GM19397 (cell line): Measurements from ENCODE around the gene GRIK4.

Experiments
- ATAC-seq: cut with Tn5 transposase; IDR thresholded peaks from one replicate; pipeline ENCODE4 v1.9.1; 2021; ENCODE audit warnings: mild to moderate bottlenecking, moderate library complexity; ENCODE audit not compliant: unreplicated experiment

Gene GRIK4

GRCh38 chr11:120523196-120523595 is 11.6 kb downstream of the GRIK4 start:
- no peak for ATAC-seq

GRCh38 chr11:120524536-120525085 is 13.1 kb downstream of the GRIK4 start:
- ATAC-seq: no peak

DNA sequence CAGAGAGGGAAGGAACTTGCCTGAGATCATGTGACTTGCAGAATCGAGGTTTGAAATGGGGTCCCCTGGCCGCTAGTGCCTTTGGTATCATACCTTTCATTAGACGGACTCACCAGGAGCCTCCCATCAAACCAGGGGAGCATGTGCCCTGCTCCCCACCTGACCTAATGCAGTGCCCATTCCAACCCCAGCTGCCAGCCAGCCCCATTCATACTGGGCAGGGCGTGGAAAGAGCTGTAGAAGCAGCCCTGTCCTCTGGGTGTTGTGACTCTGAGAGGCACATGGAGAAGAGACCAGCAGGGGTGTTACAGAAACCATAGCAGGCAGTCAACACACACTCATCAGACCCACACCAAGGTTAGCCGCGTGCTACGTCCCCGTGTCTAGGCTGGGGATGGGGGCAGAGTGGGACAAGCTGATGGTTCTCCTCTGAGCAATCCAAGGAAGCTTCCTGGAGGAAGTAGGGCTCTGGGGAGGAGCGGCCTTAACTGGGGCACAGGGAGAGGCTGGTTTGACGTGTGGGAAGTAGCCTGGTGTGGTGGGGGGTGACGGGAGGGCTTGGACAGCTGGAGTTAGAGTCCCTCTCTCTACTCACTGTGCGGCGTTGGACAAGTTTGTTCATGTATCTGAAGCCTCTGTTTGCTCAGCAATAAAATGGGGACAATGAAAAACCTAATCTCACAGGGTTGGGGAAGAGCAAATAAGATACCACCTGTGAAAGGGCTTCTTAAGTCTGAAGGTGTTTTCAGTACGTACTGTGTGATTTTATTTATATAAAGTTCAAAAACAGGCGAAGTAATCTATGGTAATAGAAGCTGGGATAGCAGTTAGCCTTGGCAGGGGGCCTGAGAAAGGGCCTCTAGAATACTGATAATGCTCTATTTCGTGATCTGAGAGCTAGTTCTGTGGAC is 14.0 kb downstream of the GRIK4 start:
- no peak for ATAC-seq

DNA sequence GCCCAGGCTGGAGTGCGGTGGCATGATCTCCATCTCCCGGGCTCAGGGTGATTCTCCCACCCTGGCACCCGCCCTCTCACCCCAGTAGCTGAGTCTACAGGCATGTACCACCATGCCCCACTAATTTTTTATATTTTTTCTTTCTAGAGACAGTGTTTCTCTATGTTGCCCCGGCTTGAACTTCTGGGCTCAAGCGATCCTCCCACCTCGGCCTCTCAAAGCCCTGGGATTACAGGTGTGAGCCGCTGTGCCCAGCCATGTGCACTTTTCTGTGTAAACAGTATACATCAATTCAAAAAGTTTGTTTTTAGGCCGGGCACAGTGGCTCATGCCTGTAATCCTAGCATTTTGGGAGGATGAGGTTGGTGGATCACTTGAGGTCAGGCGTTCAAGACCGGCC is 14.7 kb downstream of the GRIK4 start:
- no peak for ATAC-seq

GRCh38 chr11:120527111-120527761 is 15.7 kb downstream of the GRIK4 start:
- ATAC-seq: no peak

DNA sequence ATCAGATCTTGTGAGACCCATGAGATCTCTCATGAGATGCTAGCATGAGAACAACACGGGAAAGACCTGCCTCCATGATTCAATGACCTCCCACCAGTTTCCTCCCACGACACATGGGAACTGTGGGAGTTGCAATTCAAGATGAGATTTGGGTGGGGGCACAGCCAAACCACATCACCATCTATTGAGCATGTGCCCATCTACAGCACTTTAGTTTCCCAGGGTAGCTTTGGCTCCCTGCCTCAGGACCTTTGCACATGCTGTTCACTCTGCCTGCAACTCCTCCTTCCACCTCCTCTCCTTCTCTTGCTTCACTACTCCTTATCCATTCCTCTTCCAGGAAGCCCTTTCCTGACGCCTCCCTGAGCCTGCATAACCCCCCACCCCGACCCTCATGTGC is 17.2 kb downstream of the GRIK4 start:
- ATAC-seq: no peak

DNA sequence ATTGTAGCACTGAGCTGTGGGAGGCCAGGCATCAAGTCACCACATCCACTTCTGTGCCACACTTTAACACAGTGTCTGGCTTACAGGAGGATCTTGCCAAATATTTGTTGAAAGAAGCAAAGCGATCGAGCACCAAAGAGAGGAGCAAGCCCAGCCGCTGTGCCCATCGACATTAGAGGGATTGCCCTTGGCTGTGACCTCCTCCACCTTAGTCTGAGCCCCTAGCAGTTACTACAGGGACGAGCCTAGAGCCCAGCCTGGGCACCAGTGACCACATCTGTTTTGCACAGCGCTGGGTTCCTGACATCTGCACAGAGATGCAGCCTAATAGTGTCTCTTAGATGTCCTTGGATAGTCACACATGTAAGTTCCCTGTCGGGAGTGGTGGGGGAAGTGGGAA is 17.7 kb downstream of the GRIK4 start:
- no peak for ATAC-seq

- ATAC-seq: no peak
These were observed 18.4 kb downstream of the GRIK4 start for GRCh38 chr11:120529911-120530310.

DNA sequence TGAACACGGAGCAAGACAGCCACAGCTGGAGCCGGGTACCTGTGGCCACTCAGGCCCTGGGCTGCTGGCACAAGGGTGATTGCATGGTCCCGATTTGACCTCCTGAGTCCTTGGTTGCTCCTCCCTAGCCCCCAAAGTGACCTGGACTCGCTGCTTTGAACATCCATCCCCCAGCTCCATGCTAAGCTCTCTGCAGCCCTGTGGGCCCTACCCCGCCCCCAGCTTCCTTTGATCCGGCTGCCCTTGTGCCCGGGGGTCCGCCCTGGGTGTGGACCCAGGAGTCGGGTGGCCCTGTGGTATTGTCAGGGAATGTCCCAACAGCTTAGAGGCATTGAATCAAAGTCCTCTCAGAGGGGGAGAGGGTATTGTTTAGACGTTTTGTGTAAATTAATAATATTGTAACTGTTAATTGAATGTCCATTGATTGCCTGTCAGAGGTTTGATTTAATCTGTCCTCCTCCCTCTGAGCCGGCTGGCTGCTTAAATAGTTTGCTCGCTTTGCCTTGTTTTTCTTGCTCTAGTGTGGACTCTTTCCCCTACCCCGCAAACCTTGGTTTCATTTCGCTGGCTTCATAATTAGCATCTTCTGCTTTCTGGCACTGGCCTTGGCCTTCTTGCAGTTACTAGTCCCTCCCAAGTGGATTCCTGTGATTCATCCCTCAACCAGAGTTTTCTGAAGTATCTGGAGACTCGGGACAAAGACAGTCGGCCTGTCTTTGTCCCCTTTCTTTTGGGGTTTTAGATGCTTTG is 20.7 kb downstream of the GRIK4 start:
- no peak for ATAC-seq

DNA sequence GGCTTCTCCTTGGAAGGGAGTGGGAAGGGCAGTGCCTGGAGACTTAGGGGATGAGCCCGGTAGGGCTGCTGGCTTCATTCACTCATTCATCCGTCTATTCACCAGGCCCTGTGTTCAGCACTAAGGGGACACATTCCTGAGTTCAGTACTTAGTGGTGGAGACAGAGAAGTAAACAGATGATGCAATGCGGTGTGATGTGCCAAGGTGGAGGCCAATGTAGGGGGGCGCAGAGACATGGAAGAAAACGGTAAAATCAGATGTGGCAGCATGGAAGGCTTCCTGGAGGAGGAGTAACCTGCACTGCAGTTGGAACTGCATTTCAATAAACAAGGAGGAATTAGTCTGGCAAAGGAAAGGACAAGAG is 21.3 kb downstream of the GRIK4 start:
- no peak for ATAC-seq

- ATAC-seq: no peak
These were observed 24.7 kb downstream of the GRIK4 start for GRCh38 chr11:120536091-120536796.

GRCh38 chr11:120536797-120537169 is 25.2 kb downstream of the GRIK4 start:
- ATAC-seq: no peak

- ATAC-seq: no peak
These were observed 26.4 kb downstream of the GRIK4 start for GRCh38 chr11:120537996-120538395.

GRCh38 chr11:120538707-120539106 is 27.2 kb downstream of the GRIK4 start:
- ATAC-seq: no peak

DNA sequence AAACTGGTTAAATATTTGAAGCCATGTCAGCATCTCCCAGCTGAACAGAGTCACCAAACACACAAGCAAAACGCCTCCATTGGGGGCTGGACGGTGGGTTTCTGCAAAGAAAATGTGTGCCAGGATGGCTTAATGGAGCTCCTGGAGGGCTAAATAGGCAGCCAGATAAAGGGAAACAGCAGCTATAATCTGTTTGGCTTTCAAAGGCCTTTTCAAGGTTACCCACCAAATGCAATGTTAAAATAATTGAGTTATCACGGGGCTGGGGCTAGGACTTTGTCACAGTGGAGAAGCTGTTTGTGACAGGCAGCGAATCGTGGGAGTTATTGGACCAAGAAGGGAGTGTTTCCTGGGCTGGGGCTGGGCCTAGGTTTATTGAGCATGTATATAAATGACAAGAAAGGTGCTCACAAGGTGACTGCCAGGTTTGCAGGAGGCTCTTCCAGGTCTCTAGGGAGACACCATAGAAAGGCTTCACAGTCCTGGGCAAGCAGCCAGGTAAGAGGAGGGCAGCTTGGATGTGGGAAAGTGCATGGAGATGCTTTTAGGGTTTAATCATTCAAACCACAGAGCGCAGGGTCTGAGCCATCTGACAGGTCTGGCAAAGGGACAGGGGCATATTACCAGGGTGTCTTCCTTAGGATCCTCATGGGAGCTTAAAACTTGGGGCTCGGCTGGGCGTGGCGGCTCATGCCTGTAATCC is 28.3 kb downstream of the GRIK4 start:
- ATAC-seq: no peak

GRCh38 chr11:120540744-120541465 is 29.4 kb downstream of the GRIK4 start:
- ATAC-seq: no peak

GRCh38 chr11:120543521-120544215 is 32.1 kb downstream of the GRIK4 start:
- ATAC-seq: no peak

- ATAC-seq: no peak
These were observed 34.3 kb downstream of the GRIK4 start for GRCh38 chr11:120545813-120546212.
